Activated T-cell treated with anti-CD3 and anti-CD28 coated beads for 4 hours (primary cell): Measurements from ENCODE around the gene RUNX1.
"Not testable (repeated sequence)": the region's sequence is repeated elsewhere in the genome, so short reads cannot be mapped to it uniquely, and the experiment has no call there.

ENCODE experiments used
- DNase-seq: peaks from one replicate; pipeline ENCODE4 v3.0.0-alpha.2; 2020

Gene RUNX1

DNA sequence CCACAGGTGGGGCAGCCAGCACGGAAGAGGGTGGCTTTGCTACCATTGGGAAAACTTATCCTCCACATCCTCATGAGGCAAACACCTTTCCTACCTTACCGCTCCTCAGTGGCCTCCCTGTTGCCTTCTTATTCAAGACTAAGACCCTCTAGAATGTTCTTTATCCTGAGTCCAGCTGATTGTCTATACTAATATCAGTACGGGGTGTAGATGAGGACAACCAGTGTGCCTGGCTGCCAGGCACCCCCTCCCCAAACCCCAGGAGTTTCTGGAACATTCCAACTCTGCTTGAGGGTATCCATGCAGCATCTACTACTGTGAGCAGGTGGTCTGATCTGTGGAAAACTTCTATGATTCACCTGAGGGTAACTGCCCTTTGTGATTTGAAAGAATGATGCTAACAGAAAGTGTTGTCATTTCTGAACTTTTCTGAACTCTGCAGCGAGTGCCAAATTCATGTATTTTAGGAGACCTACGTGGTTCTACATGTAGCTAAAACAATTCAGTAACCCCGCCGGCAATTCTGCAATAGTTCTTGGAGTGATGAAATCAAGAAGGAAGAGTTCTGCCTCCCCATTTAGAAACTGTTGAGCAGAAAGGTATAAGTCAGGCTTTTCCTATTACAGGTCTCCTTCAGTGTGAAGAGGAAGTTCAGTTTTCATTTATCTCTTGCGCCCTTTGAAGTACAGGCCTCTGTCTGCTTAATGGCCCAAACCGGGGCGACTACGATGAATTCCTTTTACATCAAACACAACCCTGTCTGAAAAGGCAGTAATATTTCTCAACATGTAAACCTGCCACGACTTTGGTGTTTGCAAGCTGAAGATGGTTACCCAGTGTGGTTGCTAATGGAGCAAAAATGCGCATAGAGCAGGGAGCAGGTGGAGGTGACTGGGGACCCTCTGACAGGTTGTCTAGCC, 80.4 kb downstream of the RUNX1 start:
- no peak for DNase-seq

DNA sequence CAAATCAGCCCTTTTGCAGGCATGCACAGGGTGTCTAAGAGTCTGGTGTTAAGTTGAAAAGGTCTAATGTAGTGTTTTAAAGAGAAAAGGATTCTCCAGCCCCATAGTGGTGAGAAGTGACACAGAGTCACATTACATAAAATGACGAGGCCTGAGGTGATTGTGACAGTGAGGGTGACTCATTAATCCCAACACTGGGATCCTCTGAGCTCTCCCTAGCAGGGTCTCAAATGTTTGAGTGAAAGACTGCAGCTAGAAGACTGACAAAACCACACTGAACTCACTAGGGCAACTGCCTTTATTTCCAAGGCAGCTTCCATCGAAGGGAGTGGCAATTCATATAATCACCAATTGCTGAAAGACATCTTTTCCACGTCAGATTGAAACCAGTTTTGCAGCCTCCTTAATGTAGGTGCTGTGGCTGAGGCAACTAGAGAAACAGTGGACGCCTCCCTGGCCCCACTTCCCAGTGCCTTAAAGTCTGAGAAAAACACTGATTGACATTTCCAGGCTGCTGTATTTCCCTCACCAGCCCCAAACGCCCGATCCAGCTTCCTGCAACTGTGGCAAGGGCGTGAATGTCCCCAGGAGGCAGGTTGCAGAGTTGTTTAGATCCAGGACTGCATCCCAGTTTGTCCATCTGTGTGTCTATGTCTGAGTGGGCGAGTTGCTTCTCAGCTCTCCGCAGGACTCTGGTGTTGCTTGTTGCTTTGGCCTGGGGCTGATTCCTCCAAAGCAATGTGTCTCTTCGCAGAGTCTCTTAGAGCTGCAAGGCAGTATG, 81.4 kb downstream of the RUNX1 start:
- no peak for DNase-seq

DNA sequence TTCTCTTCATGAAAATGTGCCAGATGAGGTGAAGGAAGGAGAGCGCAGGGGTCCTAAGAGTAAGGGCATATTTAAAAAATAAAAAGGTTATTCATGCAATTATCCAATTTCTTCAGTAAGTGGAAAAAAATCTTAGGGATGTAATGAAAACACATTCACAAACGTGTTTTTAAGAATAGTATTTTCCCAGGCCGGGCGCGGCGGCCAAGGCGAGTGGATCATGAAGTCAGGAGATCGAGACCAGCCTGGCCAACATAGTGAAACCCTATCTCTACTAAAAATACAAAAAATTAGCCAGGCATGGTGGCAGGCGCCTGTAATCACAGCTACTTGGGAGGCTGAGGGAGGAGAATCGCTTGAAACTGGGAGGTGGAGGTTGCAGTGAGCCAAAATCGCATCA, 82.2 kb downstream of the RUNX1 start:
- DNase-seq = not testable (repeated sequence)

DNA sequence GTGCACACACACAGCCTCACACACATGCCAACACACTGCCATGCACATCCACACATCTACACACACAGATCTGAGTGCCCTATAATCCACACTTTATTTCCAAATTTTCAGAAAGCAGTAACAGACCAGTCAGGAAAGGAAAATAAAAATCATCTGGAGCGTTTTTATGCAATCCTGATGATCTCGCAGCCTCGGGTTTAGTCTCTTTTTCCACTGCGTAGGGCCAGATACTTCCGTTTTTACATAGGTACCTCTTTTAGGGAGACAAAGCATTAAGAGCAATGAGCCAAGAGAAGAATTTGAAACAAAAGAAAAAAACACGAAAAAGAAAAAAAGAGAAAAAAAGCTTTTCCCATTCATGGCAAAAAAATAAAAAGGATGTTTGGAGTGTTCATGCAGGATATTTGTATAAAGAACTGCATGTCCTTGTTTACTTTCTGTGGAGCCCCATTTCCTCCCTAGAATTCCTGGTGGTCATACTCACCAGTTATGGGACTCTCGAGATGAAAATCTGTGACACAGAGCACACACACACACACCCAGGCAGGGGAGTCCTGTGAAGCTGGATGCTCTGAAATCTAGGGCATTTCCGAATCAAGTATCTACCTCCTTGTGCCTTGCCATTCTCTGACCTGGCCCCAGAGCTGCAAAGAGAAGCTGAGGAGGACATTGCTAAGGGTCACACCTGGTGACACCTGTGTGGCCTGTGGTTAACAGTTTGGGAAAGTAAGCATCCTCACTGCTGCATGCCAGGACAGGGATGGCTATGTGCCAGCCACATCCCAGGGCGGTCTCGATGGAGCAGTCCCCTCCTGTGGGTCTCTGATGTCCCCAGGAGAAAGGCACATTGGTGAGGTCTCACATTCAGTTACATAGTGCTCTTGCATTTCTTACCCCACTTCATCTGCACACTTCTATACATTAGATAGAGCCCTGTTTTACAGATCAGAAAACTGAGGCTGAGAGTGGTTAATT, 83.6 kb downstream of the RUNX1 start:
- DNase-seq = no peak

DNA sequence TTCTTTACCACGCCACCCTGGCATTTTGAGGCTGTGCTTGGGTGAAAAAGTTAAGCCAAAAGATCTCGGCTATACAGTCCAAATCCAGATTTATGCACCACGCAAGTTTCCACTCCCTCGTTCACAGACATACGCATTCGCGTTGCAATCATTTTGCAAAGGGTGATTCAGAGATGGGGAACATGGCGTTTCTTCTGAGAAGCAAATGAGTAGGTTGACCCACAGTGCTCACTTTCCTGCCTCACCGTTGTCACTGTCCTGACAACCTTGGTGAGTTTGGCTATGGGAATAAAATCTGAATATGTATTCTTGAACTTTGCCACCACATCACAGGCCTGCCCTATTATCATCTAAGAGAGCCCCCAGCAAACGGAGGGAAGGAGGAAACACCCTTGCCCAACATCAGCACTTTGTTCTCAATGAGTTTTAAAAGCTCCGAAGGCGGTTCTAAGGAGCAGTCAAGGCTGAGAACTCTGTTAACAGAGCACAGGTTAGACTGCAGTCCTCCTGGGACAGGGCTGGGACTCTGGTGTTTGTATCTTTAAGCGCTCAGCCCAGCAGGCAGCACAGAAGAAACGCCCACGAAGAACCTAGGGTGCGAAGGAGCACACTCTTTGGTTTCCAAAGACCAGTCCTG, 86.4 kb downstream of the RUNX1 start:
- no peak for DNase-seq

DNA sequence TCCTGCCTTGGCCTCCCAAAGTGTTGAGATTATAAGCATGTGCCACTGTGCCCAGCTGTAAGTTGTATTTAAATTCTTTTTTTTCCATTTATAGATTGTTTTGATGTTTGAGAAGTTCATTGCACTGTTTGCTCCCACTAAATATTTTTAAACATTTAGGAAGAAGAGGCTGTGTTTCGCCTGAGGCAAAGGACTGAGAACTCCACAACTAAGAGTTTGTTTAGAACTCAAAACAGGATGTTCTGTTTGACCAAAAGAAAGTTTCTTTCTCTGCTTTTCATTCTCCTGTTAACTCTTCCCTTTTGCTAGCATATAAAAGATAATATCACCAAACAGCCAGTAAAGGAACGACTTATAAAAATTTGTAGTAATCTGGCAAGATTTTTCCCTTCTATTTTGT, 87.0 kb downstream of the RUNX1 start:
- DNase-seq = no peak

DNA sequence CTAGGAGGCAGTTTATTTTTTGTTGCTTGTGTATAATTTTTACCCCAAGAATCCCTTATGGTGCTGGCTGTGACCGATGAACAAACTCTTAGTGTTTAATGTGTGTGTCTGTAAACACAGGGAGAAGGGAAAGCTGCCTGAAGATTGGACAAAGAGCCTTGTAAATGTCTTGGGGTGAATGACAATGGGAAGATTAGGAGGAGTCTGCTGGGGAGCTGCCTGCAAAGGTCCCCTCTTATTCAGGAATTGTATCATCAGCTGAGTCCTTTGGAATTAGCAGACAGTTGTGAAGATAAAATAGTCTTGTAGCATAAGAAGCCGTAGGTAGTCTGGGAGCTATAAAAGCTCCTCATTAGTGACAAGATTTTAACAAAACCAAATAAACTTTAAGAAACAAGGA, 88.4 kb downstream of the RUNX1 start:
- no peak for DNase-seq

DNA sequence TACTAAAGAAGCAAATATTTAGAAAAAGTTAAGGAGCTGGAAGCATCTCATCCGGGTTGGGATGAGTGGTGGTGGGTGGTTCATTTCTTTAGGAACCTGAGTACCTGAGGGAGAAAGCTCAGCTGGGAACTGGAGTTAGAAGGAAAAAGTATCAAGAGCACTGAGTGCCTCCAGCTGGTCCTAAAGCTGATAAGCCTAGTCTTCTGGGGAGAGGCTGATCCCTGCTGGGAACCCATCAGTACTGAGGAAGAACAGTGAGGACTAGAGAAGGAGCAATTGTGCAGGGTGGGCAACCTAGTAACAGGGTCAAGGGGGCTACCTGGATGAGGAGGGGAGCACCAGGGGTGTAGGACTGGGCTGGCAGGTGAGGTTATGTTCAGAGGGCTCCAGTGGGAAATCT, 89.5 kb downstream of the RUNX1 start:
- no peak for DNase-seq

DNA sequence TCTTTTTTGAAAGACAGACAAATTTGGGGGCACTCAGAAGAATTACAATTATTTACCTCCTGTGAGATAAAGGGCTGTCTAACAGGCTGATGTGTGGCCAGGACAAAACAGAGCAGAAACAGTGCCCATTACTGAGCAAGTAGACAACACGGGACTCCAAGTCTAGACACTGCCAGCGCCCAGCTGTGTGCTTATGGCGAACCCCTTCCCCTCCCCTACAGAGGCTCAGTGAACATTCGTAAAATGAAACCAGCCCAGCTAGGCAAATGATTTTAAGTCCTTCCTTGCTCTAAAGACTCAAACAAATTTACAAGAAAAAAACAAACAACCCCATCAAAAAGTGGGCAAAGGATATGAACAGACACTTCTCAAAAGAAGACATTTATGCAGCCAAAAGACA, 91.1 kb downstream of the RUNX1 start:
- DNase-seq = no peak

DNA sequence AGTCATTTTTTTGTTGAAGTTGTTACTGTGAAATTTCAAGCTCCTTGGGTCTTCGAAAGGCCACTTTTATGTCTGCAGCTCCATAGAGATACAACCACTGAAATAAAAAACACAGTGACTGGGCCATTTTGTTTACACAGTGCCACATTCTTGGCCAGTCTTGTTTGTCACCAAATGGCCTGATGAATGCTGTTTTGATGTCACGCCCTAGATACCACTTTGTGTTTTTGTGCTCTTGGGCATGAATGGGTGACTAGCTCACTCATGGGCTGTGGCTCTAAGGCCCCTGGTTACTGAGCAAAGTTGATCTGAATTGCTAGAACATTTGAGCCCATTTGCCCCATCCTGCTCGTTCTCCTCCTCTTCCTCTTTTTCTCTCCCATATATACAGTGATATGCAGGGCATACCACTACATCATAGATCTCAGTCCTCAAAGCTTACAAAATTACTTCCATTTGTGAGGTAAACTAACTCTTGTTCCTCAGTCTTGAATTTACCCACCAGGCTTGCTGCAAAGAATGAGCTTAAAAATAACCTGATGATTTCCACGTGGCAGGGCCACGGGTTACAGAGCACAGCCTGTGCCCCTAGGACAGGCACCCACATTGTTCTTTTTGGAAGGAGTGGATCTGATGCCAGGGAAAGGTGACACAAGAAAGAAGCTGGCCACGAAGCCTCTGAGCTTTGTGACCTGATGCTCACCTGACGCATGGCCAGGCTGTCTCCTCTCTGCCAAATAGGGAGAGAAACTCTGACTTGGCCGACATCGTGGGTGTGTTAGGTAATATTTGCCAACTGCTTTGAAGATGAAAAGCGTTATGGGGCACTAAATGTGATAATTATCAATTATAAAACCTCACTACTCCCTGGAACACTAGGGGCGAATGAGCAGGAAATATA, 92.4 kb downstream of the RUNX1 start:
- no peak for DNase-seq

DNA sequence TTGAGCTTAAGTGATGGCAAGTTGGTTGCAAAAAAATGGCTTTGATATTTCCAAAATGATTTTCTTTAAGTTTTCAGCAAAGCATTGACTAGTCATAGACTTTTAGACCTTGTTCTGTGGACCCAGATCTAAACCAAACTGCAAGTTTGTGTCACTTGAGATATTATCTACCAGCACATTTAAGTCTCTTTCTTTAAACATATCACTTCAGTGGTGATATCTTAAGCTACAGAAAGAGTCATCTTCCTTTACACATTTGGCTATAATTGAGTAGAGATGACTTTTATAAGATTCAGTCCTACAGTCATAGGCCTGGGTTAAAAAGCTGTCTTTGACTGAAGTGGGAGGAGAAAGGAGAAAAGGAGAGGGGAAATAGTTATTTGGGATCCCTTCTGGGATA, 95.2 kb downstream of the RUNX1 start:
- no peak for DNase-seq

DNA sequence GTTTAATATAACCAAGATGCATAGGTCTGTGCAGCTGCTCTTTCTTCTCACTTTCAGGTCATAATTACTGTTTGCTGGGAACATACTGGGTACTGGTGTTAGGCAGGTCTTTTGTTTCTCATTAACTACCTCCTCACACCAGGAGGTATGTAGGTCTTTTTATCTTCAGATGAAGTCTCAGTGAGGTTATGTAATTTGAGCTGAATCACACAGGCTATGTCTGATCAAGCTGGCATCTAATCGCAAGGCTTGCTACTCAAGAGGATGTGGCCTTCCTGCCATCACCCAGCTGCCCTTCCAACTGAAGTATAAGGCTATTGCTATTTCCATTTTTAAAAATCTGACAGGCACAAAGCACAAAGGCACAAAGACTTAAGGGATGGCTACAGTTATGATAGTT, 96.4 kb downstream of the RUNX1 start:
- DNase-seq = no peak

DNA sequence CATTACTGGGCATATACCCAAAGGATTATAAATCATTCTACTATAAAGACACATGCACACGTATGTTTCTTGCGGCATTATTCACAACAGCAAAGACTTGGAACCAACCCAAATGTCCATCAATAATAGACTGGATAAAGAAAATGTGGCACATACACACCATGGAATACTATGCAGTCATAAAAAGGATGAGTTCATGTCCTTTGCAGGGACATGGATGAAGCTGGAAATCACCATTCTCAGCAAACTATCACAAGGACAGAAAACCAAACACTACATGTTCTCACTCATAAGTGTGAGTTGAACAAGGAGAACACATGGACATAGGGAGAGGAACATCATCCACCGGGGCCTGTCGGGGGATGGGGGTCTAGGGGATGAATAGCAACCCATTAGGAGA, 97.2 kb downstream of the RUNX1 start:
- not testable (repeated sequence) for DNase-seq

DNA sequence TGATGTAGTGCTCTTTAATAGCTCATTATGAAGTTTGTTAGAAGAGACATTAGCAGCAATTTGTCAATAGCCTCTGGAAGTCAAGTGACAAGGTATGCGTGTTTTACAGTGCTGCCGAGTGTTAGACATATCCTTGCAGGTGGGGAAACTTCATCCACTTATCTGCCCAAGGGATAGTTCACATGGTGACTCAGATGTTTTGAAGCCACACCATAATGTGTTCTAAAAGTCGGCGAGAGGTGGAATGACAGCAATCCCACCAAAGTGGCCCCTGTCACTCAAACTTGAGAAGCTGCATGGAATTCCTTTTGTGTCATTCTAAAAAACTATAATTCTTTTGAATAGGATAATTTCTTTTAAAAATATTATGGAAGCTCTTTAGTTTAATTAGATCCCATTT, 98.1 kb downstream of the RUNX1 start:
- no peak for DNase-seq

DNA sequence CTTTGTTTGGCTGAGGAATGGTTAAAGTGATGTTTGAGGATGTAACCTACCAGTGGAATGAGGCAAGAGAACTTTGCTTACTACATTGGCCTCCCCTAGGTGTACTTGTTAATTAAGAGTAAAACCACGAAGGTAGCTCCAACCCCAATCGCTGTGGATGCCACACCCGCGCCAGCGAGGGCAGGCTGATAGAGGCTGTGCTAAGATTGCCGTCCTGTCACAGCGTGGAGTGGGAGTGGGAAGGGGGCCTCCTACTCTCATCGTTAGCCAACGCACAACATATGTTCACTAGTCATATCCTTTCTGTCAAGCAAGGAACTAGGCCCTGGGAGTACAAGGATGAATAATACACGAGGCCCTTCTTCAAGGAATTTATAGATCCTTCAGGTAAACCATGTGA, 99.6 kb downstream of the RUNX1 start:
- DNase-seq = no peak

DNA sequence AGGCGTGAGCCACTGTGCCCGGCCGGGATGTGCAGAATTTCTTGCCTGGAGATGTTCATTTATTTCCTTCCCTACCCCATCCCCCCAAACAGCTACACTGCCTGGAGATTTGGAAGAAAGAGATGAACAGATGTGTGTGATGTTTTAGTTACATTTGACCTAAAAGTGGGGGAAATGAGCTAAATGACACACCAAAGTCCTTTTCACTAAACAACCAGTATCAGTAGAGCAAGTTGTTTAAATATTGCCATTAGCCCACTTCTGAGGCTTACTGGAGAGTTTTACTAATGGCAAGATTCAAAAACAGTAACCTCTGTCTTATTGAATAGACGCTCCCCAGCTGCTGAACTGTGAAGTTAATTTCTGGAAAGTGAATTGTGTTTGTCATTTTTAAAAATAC, 100.1 kb downstream of the RUNX1 start:
- DNase-seq = no peak

DNA sequence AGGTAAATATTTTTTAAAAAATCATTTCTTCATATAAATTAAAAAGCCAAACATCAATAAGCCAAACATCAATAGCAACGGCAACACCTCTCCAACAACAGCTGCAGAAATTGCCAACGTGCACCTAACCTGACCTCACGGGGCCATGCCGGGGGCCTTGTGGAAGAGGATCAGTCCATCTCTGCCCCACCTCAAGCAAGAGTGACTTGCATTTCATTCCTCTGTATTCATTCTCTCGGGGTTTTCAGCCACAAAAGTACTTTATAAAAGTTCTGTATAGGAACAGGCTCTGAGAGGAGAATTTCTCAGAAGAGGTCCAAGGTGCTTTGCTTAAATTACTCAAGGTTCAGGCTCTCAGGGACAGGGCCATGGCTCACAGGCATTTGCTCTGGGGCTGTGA, 100.9 kb downstream of the RUNX1 start:
- no peak for DNase-seq

DNA sequence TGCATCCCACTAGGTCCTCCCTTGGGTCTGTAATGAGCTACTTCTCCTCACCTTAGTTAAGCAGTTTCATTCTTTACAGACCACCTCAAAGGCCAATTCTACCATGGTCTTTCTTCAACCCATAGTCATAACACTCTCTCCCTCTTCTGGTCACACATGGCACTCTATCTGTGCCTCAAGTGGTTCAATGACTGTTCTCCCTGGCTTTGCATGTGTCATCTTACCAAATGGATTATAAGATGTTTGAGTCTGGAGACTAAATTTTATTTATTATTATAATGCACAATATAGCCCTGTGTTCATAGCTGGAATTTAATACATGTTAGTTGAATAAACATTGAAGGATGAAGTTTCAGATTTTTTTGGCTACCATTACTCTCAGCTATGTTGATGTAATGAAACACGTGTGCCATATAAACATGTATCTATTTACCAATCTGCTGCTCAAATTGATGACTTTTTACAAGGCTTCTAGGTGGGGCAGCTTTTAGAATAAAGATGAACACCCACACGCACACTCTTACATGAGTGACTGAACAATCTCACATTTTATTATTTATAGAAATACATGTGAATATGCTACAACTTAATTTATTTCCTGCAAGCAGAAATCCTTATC, 102.1 kb downstream of the RUNX1 start:
- no peak for DNase-seq

DNA sequence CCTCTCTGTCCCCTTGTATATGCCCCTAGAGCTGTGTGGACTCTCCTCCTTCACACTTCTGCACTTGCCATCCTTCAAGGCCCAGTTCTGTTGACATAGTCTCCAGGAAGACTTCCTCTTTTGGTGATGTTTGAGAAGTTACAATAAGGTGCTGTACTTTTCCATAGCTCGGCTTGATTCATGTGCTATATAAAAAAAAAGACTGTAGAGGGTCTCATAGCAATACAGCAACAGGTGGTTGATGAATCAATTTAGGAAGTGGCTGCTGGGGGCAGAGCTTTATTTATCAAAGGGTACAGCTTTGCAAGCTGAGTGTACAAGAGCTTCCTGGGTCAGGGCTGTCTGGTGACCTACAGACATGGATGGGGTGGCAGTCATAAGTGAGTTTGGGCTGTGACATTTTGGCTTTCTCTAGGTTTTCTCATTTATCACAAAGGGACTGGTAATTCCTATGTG, 102.7 kb downstream of the RUNX1 start:
- no peak for DNase-seq

DNA sequence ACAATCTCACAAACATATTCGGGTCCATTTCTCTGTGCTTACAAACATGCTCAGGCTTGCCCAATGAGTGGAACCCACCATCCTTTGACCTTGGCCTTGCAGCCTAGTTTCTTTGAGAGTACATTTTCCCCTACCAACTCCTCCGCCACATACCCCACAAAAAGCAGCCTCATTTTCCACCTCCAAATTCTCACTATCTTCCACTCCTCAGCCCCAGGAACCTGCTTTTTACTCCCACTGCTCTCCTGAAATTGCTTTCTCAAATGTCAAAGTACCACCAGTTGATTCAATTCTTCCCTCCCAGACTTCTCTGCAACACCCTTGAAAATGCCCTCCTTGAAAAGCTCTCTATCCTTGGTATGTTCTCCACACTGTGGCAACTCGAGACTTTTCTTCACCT, 103.8 kb downstream of the RUNX1 start:
- DNase-seq = no peak
